ENCODE results near the gene TADA3. TPM values are rescaled to one million over a fixed set of nuclear protein-coding genes. Genes with fewer than 3 reads are reported as not detected.

Gene TADA3
- total RNA-seq, 1 experiment from 2014 or later: 49.0 TPM

- H3K9me3 Mint-ChIP-seq: no peaks in the 10 kb centered on the region
- H3K36me3 Mint-ChIP-seq: no peaks in the 10 kb centered on the region
- ATAC-seq: no peak
- DNase-seq (ENCODE audit: low spot score): no peak
- ChIA-PET CTCF (interaction anchor here (1.4 to 1.8 kb wide), 2 partner anchors 119 to 133 kb away, joined by 4 to 7 read pairs; no protein-coding TSS in a partner anchor), POLR2A (no interaction called here)
- H3K27ac Mint-ChIP-seq: no peak overlapping the region
- no peak for TF ChIP-seq TCF7 (CRISPR knock-in tag; IDR thresholded peaks at IDR 0.05; ENCODE audit: low read depth)
- peaks cover 17% of the 10 kb centered on the region for H3K27me3 Mint-ChIP-seq (ENCODE audit: low read depth)
- H3K4me1 Mint-ChIP-seq: peaks cover 23% of the 10 kb centered on the region
- no peak overlapping the region for H3K4me3 Mint-ChIP-seq
Observed at GRCh38 chr3:9812870-9813483, 20.7 kb upstream of the TADA3 start.

- Mint-ChIP-seq H3K4me1 (peaks cover 23% of the 10 kb centered on the region), H3K9me3 (no peaks in the 10 kb centered on the region), H3K27me3 (ENCODE audit: low read depth) (peaks cover 17% of the 10 kb centered on the region), H3K4me3 (peak overlapping the region; percentile 71), H3K36me3 (no peaks in the 10 kb centered on the region; the same call in 1 of the 2 replicates), H3K27ac (no peak overlapping the region)
- ATAC-seq (no peak), DNase-seq (ENCODE audit: low spot score) (no peak)
- ChIA-PET POLR2A (interaction anchor here (0.6 kb wide), 1 partner anchor 18 kb away, joined by 3 read pairs; the partner anchor contains the start of gene ARPC4), CTCF (no interaction called here)
- TF ChIP-seq IRF1 (CRISPR knock-in tag; IDR thresholded peaks at IDR 0.05) (no peak), ERG (CRISPR knock-in tag; IDR thresholded peaks at IDR 0.05) (no peak), ZNF423 (CRISPR knock-in tag; IDR thresholded peaks at IDR 0.05) (no peak), MXD4 (CRISPR knock-in tag; IDR thresholded peaks at IDR 0.05; ENCODE audit: borderline replicate concordance) (no peak), EMX1 (CRISPR knock-in tag; IDR thresholded peaks at IDR 0.05) (no peak)
Observed at GRCh38 chr3:9810846-9811245, 18.6 kb upstream of the TADA3 start.

GRCh38 chr3:9810433-9810770 is 18.1 kb upstream of the TADA3 start:
- ATAC-seq: peak; percentile 65
- ChIA-PET POLR2A (interaction anchor here (0.6 kb wide), 1 partner anchor 18 kb away, joined by 3 read pairs; the partner anchor contains the start of gene ARPC4), CTCF (interaction anchor here (1.0 to 2.1 kb wide), 2 partner anchors 123 to 136 kb away, joined by 5 read pairs; partner anchors contain the start of gene CRELD1)
- no peak overlapping the region for H3K27ac Mint-ChIP-seq
- peaks cover 23% of the 10 kb centered on the region for H3K4me1 Mint-ChIP-seq
- DNase-seq (ENCODE audit: low spot score): peak; percentile 33
- TF ChIP-seq ZBTB21 (CRISPR knock-in tag; IDR thresholded peaks at IDR 0.05; ENCODE audit: borderline replicate concordance) (0 out of 2 replicates have a peak, but pooled peaks have one; percentile 10), GRHL2 (CRISPR knock-in tag; IDR thresholded peaks at IDR 0.05; ENCODE audit: insufficient replicate concordance, severe bottlenecking) (no peak)
- H3K4me3 Mint-ChIP-seq: peak overlapping the region; percentile 71
- H3K27me3 Mint-ChIP-seq (ENCODE audit: low read depth): peaks cover 17% of the 10 kb centered on the region
- no peaks in the 10 kb centered on the region; the same call in 1 of the 2 replicates for H3K36me3 Mint-ChIP-seq
- H3K9me3 Mint-ChIP-seq: no peaks in the 10 kb centered on the region

GRCh38 chr3:9809615-9810432 is 17.6 kb upstream of the TADA3 start, which contains the start of gene TTLL3:
Gene TTLL3, plus strand, starts transcription at chr3:9810262. Its CDS starts 400 bp downstream, at chr3:9810662.
- DNase-seq (ENCODE audit: low spot score) (peak; percentile 81), ATAC-seq (peak; percentile 70)
- ChIA-PET CTCF (interaction anchor here (1.0 to 2.1 kb wide), 2 partner anchors 123 to 137 kb away, joined by 5 read pairs; partner anchors contain the start of gene CRELD1), POLR2A (no interaction called here)
- H3K4me3 Mint-ChIP-seq: peak within 1 kb of the TSS; percentile 71
- H3K9me3 Mint-ChIP-seq: no peaks in the 10 kb centered on the region
- peak within 1 kb of the TSS; percentile 85 for H3K27ac Mint-ChIP-seq
- peaks cover 23% of the 10 kb centered on the region for H3K4me1 Mint-ChIP-seq
- peaks cover 17% of the 10 kb centered on the region for H3K27me3 Mint-ChIP-seq (ENCODE audit: low read depth)
- H3K36me3 Mint-ChIP-seq: peaks cover 4% of the 10 kb centered on the region
- TF ChIP-seq ZNF396 (CRISPR knock-in tag; IDR thresholded peaks at IDR 0.05; ENCODE audit: borderline replicate concordance): no peak
- 0 out of 2 replicates have a peak, but pooled peaks have one; percentile 68 for TF ChIP-seq EMX1 (CRISPR knock-in tag; IDR thresholded peaks at IDR 0.05)
- no peak for TF ChIP-seq USF2 (CRISPR knock-in tag; IDR thresholded peaks at IDR 0.05)
- TF ChIP-seq PREB (CRISPR knock-in tag; IDR thresholded peaks at IDR 0.05; ENCODE audit: borderline replicate concordance): no peak
- peak; percentile 21; the same call in 1 of the 2 replicates for TF ChIP-seq ZNF671 (CRISPR knock-in tag; IDR thresholded peaks at IDR 0.05)
- TF ChIP-seq ETV6 (CRISPR knock-in tag; IDR thresholded peaks at IDR 0.05): no peak
- no peak for TF ChIP-seq TCF7 (CRISPR knock-in tag; IDR thresholded peaks at IDR 0.05; ENCODE audit: low read depth)
- TF ChIP-seq ARID4B (CRISPR knock-in tag; IDR thresholded peaks at IDR 0.05; ENCODE audit: borderline replicate concordance): 0 out of 2 replicates have a peak, but pooled peaks have one; percentile 51
- 0 out of 2 replicates have a peak, but pooled peaks have one; percentile 62 for TF ChIP-seq PRRX2 (CRISPR knock-in tag; IDR thresholded peaks at IDR 0.05)
- TF ChIP-seq MAX (CRISPR knock-in tag; IDR thresholded peaks at IDR 0.05): peak; percentile 51; the same call in 1 of the 2 replicates
- peak; percentile 66; the same call in 1 of the 2 replicates for TF ChIP-seq ZNF416 (CRISPR knock-in tag; IDR thresholded peaks at IDR 0.05)
